GM06990 (cell line): ENCODE data around the gene TCOF1.

ENCODE experiments used
- DNase-seq: peaks from one replicate; pipeline ENCODE4 v3.0.0-alpha.2; 2011; ENCODE audit not compliant: insufficient read length; ENCODE audit errors: extremely low read depth
- H3K27me3 ChIP-seq: replicated peaks from 2 replicates; pipeline ENCODE4 v1.6.0; 2011; ENCODE audit warnings: low read length; ENCODE audit not compliant: control insufficient read depth, insufficient read depth
- H3K36me3 ChIP-seq: 2 replicates; pipeline ENCODE4 v1.5.1; 2011; ENCODE audit warnings: low read length; ENCODE audit not compliant: control insufficient read depth, insufficient read depth
- H3K4me3 ChIP-seq: replicated peaks from 2 replicates; pipeline ENCODE4 v1.5.1; 2011; ENCODE audit warnings: low read depth, mild to moderate bottlenecking, control low read depth, low read length
- CTCF ChIP-seq: IDR thresholded peaks from 2 replicates; pipeline ENCODE4 v1.5.1; 2011; ENCODE audit warnings: low read length, control low read depth, mild to moderate bottlenecking, inconsistent platforms; ENCODE audit not compliant: insufficient read depth, poor library complexity, severe bottlenecking

The TCOF1 gene

GRCh38 chr5:150321211-150321610 is 36.3 kb upstream of the TCOF1 start:
- H3K36me3 ChIP-seq: no peaks in the 10 kb centered on the region
- DNase-seq: no peak
- H3K4me3 ChIP-seq: no peak overlapping the region
- H3K27me3 ChIP-seq: peaks cover 2% of the 10 kb centered on the region
- TF ChIP-seq CTCF: no peak

- peaks cover 2% of the 10 kb centered on the region for H3K27me3 ChIP-seq
- no peak for TF ChIP-seq CTCF
- DNase-seq: no peak
Observed at GRCh38 chr5:150321784-150322183, 35.7 kb upstream of the TCOF1 start.

GRCh38 chr5:150322202-150322601 is 35.3 kb upstream of the TCOF1 start:
- no peak for TF ChIP-seq CTCF
- Histone ChIP-seq H3K27me3 (peaks cover 2% of the 10 kb centered on the region), H3K4me3 (no peak overlapping the region), H3K36me3 (no peaks in the 10 kb centered on the region)
- DNase-seq: no peak

More at GRCh38 chr5:150321784-150322183, 35.7 kb upstream of the TCOF1 start:
- Histone ChIP-seq H3K4me3 (no peak overlapping the region), H3K36me3 (no peaks in the 10 kb centered on the region)

GRCh38 chr5:150323092-150323491 is 34.4 kb upstream of the TCOF1 start:
- peaks cover 2% of the 10 kb centered on the region for H3K27me3 ChIP-seq
- no peaks in the 10 kb centered on the region for H3K36me3 ChIP-seq
- TF ChIP-seq CTCF: no peak
- no peak overlapping the region for H3K4me3 ChIP-seq
- DNase-seq: no peak

GRCh38 chr5:150323819-150324218 is 33.7 kb upstream of the TCOF1 start:
- H3K36me3 ChIP-seq: no peaks in the 10 kb centered on the region
- DNase-seq: no peak
- peaks cover 3% of the 10 kb centered on the region for H3K27me3 ChIP-seq
- no peak for TF ChIP-seq CTCF
- no peak overlapping the region for H3K4me3 ChIP-seq

GRCh38 chr5:150325426-150325825 is 32.1 kb upstream of the TCOF1 start:
- no peak for DNase-seq
- H3K27me3 ChIP-seq: peaks cover 3% of the 10 kb centered on the region
- no peak overlapping the region for H3K4me3 ChIP-seq
- H3K36me3 ChIP-seq: no peaks in the 10 kb centered on the region
- no peak for TF ChIP-seq CTCF
